Gastrocnemius medialis (tissue), 4 donors: ENCODE data around the gene HNRNPUL1. TPM values are rescaled to one million over a fixed set of nuclear protein-coding genes. Genes with fewer than 3 reads are reported as not detected.
A peak's percentile ranks its signal among the peaks of the same experiment; 100 is the strongest.

ENCODE experiments used
- ATAC-seq, 2 donors: fragments of 150-250 bp; one replicate each; pipeline ENCODE4 v1.9.1; 2016
- DNase-seq, 2 donors: peaks; one replicate each; pipeline ENCODE4 v3.0.0-alpha.2; 2019
- H3K27ac ChIP-seq, 4 donors: fragments of 200-600 bp; sonication (generic); 1 replicate in 1 of 4; 2 replicates in 3 of 4; pipeline ENCODE4 v1.5.1; 2016 to 2018; ENCODE audit warnings: mild to moderate bottlenecking in 2 of 4, moderate library complexity in 1 of 4
- H3K27me3 ChIP-seq, 3 donors: fragments of 200-600 bp; sonication (generic) in 2 of 3; 1 replicate in 1 of 3; 2 replicates in 2 of 3; pipeline versions ENCODE4 v1.5.1 to v1.6.0; 2016 to 2019; ENCODE audit warnings: mild to moderate bottlenecking in 1 of 3, moderate library complexity in 1 of 3
- H3K36me3 ChIP-seq, 2 donors: fragments of 200-600 bp; sonication (generic) in 1 of 2; one replicate each; pipeline ENCODE4 v1.5.1; 2017 to 2018
- H3K4me1 ChIP-seq, 2 donors: fragments of 200-600 bp; sonication (generic) in 1 of 2; one replicate each; pipeline ENCODE4 v1.5.1; 2016 to 2017; ENCODE audit warnings: mild to moderate bottlenecking in 2 of 2
- H3K4me3 ChIP-seq, 4 donors: fragments of 200-600 bp; sonication (generic) in 3 of 4; 1 replicate in 1 of 4; 2 replicates in 3 of 4; pipeline ENCODE4 v1.5.1; 2016 to 2019; ENCODE audit warnings: mild to moderate bottlenecking in 2 of 4
- H3K9me3 ChIP-seq, 3 donors: fragments of 200-600 bp; sonication (generic) in 2 of 3; 1 replicate in 1 of 3; 2 replicates in 2 of 3; pipeline ENCODE4 v1.5.1; 2016 to 2019
- POLR2A ChIP-seq, 2 donors: fragments of 450-650 bp; IDR thresholded peaks; one replicate each; pipeline ENCODE4 v1.6.1; 2017; ENCODE audit warnings: antibody characterized with exemption in 2 of 2, mild to moderate bottlenecking in 2 of 2, moderate library complexity in 2 of 2
- in situ Hi-C, 4 donors: fragments of 200-750 bp; cut with MboI; loops; one replicate each; pipeline versions ENCODE4 v1.15.0 to v1.8.0; 2017; ENCODE audit warnings: low sequenced_read_pairs in 4 of 4
- intact Hi-C: fragments of 100-400 bp; cut with DNase I; formaldehyde crosslinking; loops from one replicate; pipeline ENCODE4 v1.15.1; 2023; ENCODE audit warnings: low total_unique reads
- total RNA-seq, 4 donors: library from RNA; depleted of rRNA; stranded (reverse); fragments of >200 nt; gene quantifications; one replicate each; pipeline versions ENCODE4 v1.1.0 to v1.2.3, GENCODE V29; 2016
- TF ChIP-seq, protein P1 (sequence below), 5 experiments: fragments of 450-650 bp in 3 of 5; fragments of 200-600 bp in 2 of 5; sonication (generic) in 2 of 5; IDR thresholded peaks in 4 of 5; conservative IDR thresholded peaks in 1 of 5; 1 replicate in 4 of 5; 2 replicates in 1 of 5; pipeline ENCODE4 v1.5.1; 2016 to 2019; ENCODE audit warnings: antibody characterized with exemption in 5 of 5, mild to moderate bottlenecking in 3 of 5, moderate library complexity in 3 of 5

The HNRNPUL1 gene
- total RNA-seq = 100 to 1,000 TPM in 1 of 4 donors, 10 to 100 TPM in 3; 49.5 to 101 (median 92.4) TPM

DNA sequence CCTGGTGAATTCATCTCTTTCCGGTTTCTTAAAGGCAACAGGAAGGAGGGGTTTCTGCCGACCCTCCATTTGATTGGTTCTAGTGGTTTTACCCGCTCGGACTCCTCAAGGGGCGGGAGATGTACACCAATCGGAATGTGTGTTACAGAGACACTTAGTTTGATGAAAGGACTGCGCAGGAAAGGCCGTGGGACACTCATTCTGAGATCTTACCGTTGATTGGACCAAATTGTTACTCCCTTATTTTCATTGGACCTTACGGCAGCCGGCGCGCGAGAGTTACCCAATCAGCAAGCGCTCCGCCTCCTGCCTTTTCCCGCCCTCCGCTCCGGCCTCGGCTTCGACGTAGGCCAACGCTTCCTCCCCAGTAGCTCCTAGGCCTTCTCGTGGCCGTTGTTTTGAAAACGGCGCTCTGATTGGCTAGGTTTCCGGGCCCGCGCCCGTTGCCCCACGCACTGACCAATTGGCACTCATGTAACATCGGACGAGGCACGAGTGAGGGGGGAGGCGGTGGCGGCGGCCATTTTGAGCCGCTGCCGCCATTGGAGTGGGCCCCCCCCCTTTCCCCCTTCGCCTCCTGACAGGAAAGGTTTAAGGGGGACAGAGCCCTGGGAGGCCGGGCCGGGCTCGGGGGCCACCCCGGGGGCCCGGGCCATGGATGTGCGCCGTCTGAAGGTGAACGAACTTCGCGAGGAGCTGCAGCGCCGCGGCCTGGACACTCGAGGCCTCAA, at the start of gene HNRNPUL1:
TSS of gene HNRNPUL1 (plus strand) at position 523 of the 731 bp plus-strand sequence. CDS start at position 655, 132 bp downstream.
- in situ Hi-C loops = loop anchor here in 3 of 4 donors (5.0 to 25.0 kb wide), 2 partner anchors 62 to 602 kb away; no protein-coding TSS in a partner anchor
- H3K4me3 ChIP-seq = peak within 1 kb of the TSS; percentile 64 to 95 (median 87)
- peak; percentile 99 for DNase-seq
- peak; percentile 40 to 81 for ATAC-seq
- peak within 1 kb of the TSS; percentile 97 to 100 (median 99) for H3K27ac ChIP-seq
- no peaks in the 10 kb centered on the region for H3K9me3 ChIP-seq
- peaks cover 0 to 11% of the 10 kb centered on the region in 2 donors for H3K36me3 ChIP-seq
- peaks cover 26 to 32% of the 10 kb centered on the region in 2 donors for H3K4me1 ChIP-seq
- intact Hi-C loops = loop anchor here (1.0 to 10.0 kb wide), 7 partner anchors 35 to 599 kb away; partner anchors contain the start of genes B9D2, BCKDHA, DMAC2 and EXOSC5
- TF ChIP-seq, protein P1, sequence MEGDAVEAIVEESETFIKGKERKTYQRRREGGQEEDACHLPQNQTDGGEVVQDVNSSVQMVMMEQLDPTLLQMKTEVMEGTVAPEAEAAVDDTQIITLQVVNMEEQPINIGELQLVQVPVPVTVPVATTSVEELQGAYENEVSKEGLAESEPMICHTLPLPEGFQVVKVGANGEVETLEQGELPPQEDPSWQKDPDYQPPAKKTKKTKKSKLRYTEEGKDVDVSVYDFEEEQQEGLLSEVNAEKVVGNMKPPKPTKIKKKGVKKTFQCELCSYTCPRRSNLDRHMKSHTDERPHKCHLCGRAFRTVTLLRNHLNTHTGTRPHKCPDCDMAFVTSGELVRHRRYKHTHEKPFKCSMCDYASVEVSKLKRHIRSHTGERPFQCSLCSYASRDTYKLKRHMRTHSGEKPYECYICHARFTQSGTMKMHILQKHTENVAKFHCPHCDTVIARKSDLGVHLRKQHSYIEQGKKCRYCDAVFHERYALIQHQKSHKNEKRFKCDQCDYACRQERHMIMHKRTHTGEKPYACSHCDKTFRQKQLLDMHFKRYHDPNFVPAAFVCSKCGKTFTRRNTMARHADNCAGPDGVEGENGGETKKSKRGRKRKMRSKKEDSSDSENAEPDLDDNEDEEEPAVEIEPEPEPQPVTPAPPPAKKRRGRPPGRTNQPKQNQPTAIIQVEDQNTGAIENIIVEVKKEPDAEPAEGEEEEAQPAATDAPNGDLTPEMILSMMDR (IDR thresholded peaks at IDR 0.05 in 4 of 5, conservative IDR thresholded peaks at IDR 0.05 in 1 of 5) = peak in 3 of 5 experiments; percentile 26 to 43 (median 37)
- peak; percentile 39 to 58 for TF ChIP-seq POLR2A (IDR thresholded peaks at IDR 0.05)
- H3K27me3 ChIP-seq = no peaks in the 10 kb centered on the region

DNA sequence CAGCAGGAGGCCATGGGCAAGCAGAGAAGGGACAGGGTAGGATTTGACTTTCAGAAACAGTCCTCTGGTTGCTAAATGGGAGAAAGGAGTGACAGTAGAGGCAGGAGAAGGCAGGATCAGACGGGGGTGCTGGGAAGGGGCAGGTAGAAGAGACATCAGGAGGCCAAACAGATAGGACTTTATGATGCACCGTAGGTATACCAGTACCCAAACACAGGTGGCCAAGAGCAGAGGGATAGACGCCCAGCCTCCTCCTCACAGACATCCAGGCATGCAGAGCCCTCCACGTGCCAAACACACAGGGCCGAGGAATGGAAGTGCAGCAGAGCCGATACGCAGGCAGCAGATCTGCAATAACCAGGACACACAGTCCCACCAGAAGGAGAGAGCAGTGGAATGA, 46.4 kb upstream of the HNRNPUL1 start:
- no peaks in the 10 kb centered on the region for H3K4me1 ChIP-seq
- ATAC-seq = no peak
- DNase-seq = no peak
- intact Hi-C loops = no loop called here
- in situ Hi-C loops = no loop called here
- H3K4me3 ChIP-seq = no peak overlapping the region
- H3K27ac ChIP-seq = peak overlapping the region; percentile 62 to 89 (median 86)
- H3K27me3 ChIP-seq = peaks cover 13 to 35% (median 19%) of the 10 kb centered on the region in 3 donors
- no peak for TF ChIP-seq POLR2A (IDR thresholded peaks at IDR 0.05)
- TF ChIP-seq, protein P1 (IDR thresholded peaks at IDR 0.05 in 4 of 5, conservative IDR thresholded peaks at IDR 0.05 in 1 of 5) = no peak
- H3K36me3 ChIP-seq = no peaks in the 10 kb centered on the region
- no peaks in the 10 kb centered on the region for H3K9me3 ChIP-seq

DNA sequence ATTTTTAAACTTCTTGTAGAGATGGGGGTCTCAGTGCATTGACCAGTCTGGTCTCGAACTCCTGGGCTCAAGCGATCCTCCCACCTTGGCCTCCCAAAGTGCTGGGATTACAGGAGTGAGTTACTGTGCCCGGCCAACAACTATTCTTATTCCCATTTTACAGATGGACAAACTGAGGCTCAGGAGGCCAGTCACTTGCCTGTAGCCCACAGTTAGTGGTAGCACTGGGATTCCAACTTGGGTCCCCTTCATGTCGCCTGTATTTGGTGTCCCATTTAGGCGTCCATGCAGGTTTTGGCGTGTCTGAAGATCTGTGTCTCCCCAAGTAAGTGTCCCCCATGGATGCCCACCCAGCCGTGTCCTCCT, 45.9 kb upstream of the HNRNPUL1 start:
- no peaks in the 10 kb centered on the region for H3K9me3 ChIP-seq
- intact Hi-C loops (no loop called here), in situ Hi-C loops (no loop called here)
- H3K4me3 ChIP-seq = peak overlapping the region in 3 of 4 donors; percentile 52 to 66 (median 57)
- H3K4me1 ChIP-seq = no peaks in the 10 kb centered on the region
- peak overlapping the region; percentile 62 to 89 (median 86) for H3K27ac ChIP-seq
- no peaks in the 10 kb centered on the region for H3K36me3 ChIP-seq
- ATAC-seq (no peak), DNase-seq (no peak)
- peaks cover 13 to 35% (median 19%) of the 10 kb centered on the region in 3 donors for H3K27me3 ChIP-seq
- TF ChIP-seq POLR2A (IDR thresholded peaks at IDR 0.05) = no peak
- TF ChIP-seq, protein P1 (IDR thresholded peaks at IDR 0.05 in 4 of 5, conservative IDR thresholded peaks at IDR 0.05 in 1 of 5) = no peak

DNA sequence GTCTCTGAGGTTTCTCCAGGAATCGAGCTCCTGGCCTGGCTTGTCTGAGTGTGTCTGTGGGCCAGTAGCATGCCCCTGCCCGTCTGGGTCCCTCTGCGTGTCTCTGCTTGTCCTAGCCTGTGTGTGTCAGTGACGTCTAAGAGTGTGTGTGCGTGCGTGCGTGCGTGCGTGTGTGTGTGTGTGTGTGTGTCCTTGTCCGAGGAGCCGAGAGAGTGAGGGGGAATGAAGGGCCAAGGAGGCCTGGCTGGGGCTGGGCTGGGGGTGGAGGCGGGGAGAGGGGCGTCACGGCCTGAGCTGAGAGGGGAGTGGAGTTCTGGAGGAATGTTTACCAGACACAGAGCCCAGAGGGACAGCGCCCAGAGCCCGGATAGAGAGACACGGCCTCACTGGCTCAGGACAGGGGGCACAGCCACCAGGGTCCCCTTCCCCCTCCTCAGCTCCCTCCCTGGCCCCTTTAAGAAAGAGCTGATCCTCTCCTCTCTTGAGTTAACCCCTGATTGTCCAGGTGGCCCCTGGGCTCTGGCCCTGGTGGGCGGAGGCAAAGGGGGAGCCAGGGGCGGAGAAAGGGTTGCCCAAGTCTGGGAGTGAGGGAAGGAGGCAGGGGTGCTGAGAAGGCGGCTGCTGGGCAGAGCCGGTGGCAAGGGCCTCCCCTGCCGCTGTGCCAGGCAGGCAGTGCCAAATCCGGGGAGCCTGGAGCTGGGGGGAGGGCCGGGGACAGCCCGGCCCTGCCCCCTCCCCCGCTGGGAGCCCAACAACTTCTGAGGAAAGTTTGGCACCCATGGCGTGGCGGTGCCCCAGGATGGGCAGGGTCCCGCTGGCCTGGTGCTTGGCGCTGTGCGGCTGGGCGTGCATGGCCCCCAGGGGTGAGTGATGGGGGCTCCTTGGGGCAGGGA, 45.3 kb upstream of the HNRNPUL1 start, which contains the start of gene AXL:
TSS of gene AXL (plus strand) at position 609 of the 893 bp plus-strand sequence. CDS start at position 779, 170 bp downstream.
- TF ChIP-seq, protein P1 (IDR thresholded peaks at IDR 0.05 in 4 of 5, conservative IDR thresholded peaks at IDR 0.05 in 1 of 5) = no peak
- TF ChIP-seq POLR2A (IDR thresholded peaks at IDR 0.05) = peak; percentile 34 to 70
- H3K36me3 ChIP-seq = no peaks in the 10 kb centered on the region
- ATAC-seq (peak; percentile 64 to 72), DNase-seq (peak; percentile 49 to 76)
- H3K4me1 ChIP-seq = no peaks in the 10 kb centered on the region
- H3K4me3 ChIP-seq = peak within 1 kb of the TSS; percentile 52 to 66 (median 56)
- intact Hi-C loops (no loop called here), in situ Hi-C loops (no loop called here)
- H3K27me3 ChIP-seq = peaks cover 13 to 35% (median 19%) of the 10 kb centered on the region in 3 donors
- H3K27ac ChIP-seq = peak within 1 kb of the TSS; percentile 62 to 89 (median 86)
- no peaks in the 10 kb centered on the region for H3K9me3 ChIP-seq
